HEK293T (cell line): ENCODE data around the gene LCNL1.
A peak's percentile ranks its signal among the peaks of the same experiment; 100 is the strongest.

Source experiments
- CTCF ChIA-PET: fragments of 350-600 bp; formaldehyde crosslinking; extraction: SDS; loops from one replicate; lab custom pipeline; 2021; ENCODE audit warnings: antibody characterized with exemption, inconsistent platforms; lab: Yijun Ruan, JAX
- POLR2A ChIA-PET: fragments of 350-600 bp; formaldehyde crosslinking; extraction: SDS; loops from one replicate; lab custom pipeline; 2020; ENCODE audit warnings: antibody characterized with exemption, inconsistent platforms; lab: Yijun Ruan, JAX
- DNase-seq: peaks from one replicate; pipeline ENCODE4 v3.0.0; 2012; ENCODE audit warnings: mixed read lengths; ENCODE audit errors: extremely low spot score
- ARNT ChIP-seq: fragments of 450-650 bp; IDR thresholded peaks from 2 replicates; pipeline ENCODE4 v1.6.1; 2017; ENCODE audit warnings: mild to moderate bottlenecking
- BHLHE40 ChIP-seq: fragments of 450-650 bp; IDR thresholded peaks from 2 replicates; pipeline ENCODE4 v1.6.1; 2016; ENCODE audit warnings: mild to moderate bottlenecking, moderate library complexity, borderline replicate concordance
- CTBP1 ChIP-seq: fragments of 450-650 bp; IDR thresholded peaks from 2 replicates; pipeline ENCODE4 v1.6.1; 2016; ENCODE audit warnings: borderline replicate concordance
- ELF4 ChIP-seq: fragments of 450-650 bp; IDR thresholded peaks from 2 replicates; pipeline ENCODE4 v1.6.1; 2017; ENCODE audit warnings: antibody characterized with exemption
- FOXA1 ChIP-seq: fragments of 450-650 bp; IDR thresholded peaks from 2 replicates; pipeline ENCODE4 v1.6.1; 2016; ENCODE audit warnings: mild to moderate bottlenecking
- FOXK2 ChIP-seq: fragments of 450-650 bp; IDR thresholded peaks from 2 replicates; pipeline ENCODE4 v1.6.1; 2016; ENCODE audit warnings: mild to moderate bottlenecking
- FOXM1 ChIP-seq: fragments of 450-650 bp; IDR thresholded peaks from 2 replicates; pipeline ENCODE4 v1.6.1; 2017; ENCODE audit warnings: mild to moderate bottlenecking, borderline replicate concordance
- HDGF ChIP-seq: fragments of 450-650 bp; IDR thresholded peaks from 2 replicates; pipeline ENCODE4 v1.6.1; 2017; ENCODE audit warnings: antibody characterized with exemption, borderline replicate concordance
- L3MBTL2 ChIP-seq: fragments of 450-650 bp; conservative IDR thresholded peaks from 2 replicates; pipeline ENCODE4 v1.6.1; 2016; ENCODE audit warnings: mild to moderate bottlenecking
- LEF1 ChIP-seq: fragments of 450-650 bp; IDR thresholded peaks from 2 replicates; pipeline ENCODE4 v1.6.1; 2017; ENCODE audit warnings: mild to moderate bottlenecking, borderline replicate concordance
- NFRKB ChIP-seq: fragments of 450-650 bp; IDR thresholded peaks from 2 replicates; pipeline ENCODE4 v1.6.1; 2016; ENCODE audit warnings: mild to moderate bottlenecking, moderate library complexity
- SP1 ChIP-seq: fragments of 450-650 bp; IDR thresholded peaks from 2 replicates; pipeline ENCODE4 v1.6.1; 2017
- SUZ12 ChIP-seq: fragments of 450-650 bp; IDR thresholded peaks from 2 replicates; pipeline ENCODE4 v1.6.1; 2016; ENCODE audit warnings: mild to moderate bottlenecking
- TARDBP ChIP-seq: fragments of 450-650 bp; IDR thresholded peaks from 2 replicates; pipeline ENCODE4 v1.6.1; 2016
- ZNF384 ChIP-seq: fragments of 450-650 bp; IDR thresholded peaks from 2 replicates; pipeline ENCODE4 v1.6.1; 2016
- TF ChIP-seq, protein P1 (sequence below): fragments of 450-650 bp; IDR thresholded peaks from 2 replicates; pipeline ENCODE4 v1.6.1; 2016

The LCNL1 gene

DNA sequence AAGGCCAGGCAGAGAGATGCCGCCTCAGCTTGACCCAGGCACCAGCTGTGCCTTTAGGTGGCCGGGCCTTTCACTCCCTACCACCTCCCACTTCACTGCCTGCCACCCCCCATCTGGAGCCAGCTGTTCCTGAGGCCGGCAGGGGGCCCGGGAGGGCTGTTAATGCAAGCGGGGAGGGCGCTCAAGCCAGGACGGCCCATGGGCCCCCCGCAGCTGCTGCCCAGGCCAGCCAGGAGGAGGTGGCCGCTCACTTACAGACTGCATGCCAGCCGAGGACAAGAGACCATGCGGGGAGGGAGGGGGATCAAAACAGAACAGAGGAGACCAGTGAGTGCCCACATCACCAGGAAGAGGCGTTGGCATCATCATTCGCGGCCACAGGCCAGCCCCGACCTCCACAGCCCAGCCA, 40.8 kb downstream of the LCNL1 start:
- POLR2A ChIA-PET, result interaction anchor here (1.4 kb wide), 1 partner anchor 73 kb away, joined by 3 read pairs; no protein-coding TSS in a partner anchor
- CTCF ChIA-PET, result interaction anchor here (1.9 kb wide), 1 partner anchor 76 kb away, joined by 5 read pairs; no protein-coding TSS in a partner anchor
- no peak for TF ChIP-seq TARDBP
- TF ChIP-seq ELF4, result no peak
- TF ChIP-seq, protein P1, sequence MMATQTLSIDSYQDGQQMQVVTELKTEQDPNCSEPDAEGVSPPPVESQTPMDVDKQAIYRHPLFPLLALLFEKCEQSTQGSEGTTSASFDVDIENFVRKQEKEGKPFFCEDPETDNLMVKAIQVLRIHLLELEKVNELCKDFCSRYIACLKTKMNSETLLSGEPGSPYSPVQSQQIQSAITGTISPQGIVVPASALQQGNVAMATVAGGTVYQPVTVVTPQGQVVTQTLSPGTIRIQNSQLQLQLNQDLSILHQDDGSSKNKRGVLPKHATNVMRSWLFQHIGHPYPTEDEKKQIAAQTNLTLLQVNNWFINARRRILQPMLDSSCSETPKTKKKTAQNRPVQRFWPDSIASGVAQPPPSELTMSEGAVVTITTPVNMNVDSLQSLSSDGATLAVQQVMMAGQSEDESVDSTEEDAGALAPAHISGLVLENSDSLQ, result no peak
- no peak for TF ChIP-seq ZNF384
- no peak for TF ChIP-seq CTBP1
- TF ChIP-seq FOXM1, result no peak
- no peak for TF ChIP-seq L3MBTL2
- TF ChIP-seq NFRKB, result no peak
- TF ChIP-seq SP1, result no peak
- DNase-seq, result no peak

DNA sequence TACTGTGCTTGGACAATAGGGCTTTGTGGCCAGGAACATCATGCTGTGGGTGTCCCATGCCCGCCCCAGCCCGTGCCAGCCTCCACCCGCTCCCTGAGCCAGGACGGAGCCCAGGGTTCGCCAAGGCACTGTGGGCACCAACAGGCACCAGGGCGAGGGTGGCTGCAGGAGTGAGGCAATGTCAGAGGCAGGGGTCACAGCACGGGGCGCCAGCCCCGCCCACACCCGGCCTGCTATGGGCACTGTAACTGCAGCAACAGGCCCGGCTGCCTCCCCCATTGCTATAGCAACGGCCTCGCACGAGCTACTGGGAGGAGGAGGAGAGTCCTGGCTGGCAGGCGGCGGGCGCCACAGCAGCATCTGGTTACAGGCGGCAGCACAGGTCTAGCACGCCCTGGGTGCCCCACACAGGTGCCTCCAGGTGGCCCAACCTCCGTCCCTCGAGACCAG, 42.7 kb downstream of the LCNL1 start:
- DNase-seq, result no peak
- TF ChIP-seq SP1, result no peak
- TF ChIP-seq CTBP1, result no peak
- no peak for TF ChIP-seq LEF1
- TF ChIP-seq FOXK2, result no peak
- ChIA-PET POLR2A (interaction anchor here (1.0 kb wide), 1 partner anchor 215 kb away, joined by 3 read pairs; no protein-coding TSS in a partner anchor), CTCF (no interaction called here)

DNA sequence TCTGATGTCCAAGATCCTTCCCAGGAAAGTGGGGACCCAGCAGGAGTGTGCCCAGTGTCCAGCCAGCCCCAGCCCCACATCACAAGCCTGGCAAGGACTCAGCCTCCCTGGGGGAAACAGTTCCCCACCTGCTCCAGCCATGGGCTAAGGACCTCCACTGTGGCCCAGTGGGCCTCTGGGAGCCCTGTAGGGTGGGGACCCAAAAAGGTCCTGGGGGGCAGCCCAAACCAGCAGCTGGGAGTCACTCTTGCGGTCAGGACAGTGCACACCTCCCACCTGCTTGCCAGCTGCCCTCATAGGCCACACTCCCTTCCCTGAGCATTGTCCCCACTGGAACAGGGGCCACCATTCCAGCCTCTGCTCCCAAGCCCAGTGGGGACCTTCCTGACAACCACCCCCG, 43.6 kb downstream of the LCNL1 start:
- ChIA-PET CTCF (no interaction called here), POLR2A (interaction anchor here (1.0 to 1.7 kb wide), 2 partner anchors 34 to 104 kb away, joined by 8 read pairs; partner anchors contain the start of gene PAXX)
- no peak for DNase-seq
- no peak for TF ChIP-seq TARDBP
- no peak for TF ChIP-seq FOXA1
- no peak for TF ChIP-seq FOXM1

DNA sequence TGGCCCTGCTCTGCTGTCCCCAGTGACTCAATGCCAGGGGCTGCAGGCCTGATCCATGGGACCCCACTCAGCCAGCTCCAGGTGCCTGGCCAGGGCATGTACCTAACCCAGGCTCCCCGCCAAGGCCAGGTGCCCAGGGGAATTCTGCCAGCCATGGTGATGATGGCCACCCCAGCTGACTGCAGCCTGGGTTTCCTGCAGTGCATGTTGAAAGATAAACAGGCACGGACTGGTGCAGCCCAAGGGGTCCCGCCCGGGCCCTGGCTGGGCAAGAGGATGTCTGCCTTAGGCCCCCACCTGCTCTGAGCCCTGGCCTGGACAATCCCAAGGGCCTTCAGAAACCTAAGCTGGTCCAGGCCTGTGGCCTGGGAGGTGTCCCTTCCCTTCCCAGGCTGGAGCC, 44.0 kb downstream of the LCNL1 start:
- POLR2A ChIA-PET, result interaction anchor here (1.0 to 1.7 kb wide), 3 partner anchors 34 to 103 kb away, joined by 4 to 8 read pairs (median 8); partner anchors contain the start of gene PAXX
- DNase-seq, result no peak
- CTCF ChIA-PET, result no interaction called here
- TF ChIP-seq NFRKB (no peak), TARDBP (no peak), SP1 (no peak), FOXM1 (no peak), HDGF (no peak), ARNT (no peak), SUZ12 (no peak), ELF4 (no peak)
- TF ChIP-seq, protein P1, result no peak

DNA sequence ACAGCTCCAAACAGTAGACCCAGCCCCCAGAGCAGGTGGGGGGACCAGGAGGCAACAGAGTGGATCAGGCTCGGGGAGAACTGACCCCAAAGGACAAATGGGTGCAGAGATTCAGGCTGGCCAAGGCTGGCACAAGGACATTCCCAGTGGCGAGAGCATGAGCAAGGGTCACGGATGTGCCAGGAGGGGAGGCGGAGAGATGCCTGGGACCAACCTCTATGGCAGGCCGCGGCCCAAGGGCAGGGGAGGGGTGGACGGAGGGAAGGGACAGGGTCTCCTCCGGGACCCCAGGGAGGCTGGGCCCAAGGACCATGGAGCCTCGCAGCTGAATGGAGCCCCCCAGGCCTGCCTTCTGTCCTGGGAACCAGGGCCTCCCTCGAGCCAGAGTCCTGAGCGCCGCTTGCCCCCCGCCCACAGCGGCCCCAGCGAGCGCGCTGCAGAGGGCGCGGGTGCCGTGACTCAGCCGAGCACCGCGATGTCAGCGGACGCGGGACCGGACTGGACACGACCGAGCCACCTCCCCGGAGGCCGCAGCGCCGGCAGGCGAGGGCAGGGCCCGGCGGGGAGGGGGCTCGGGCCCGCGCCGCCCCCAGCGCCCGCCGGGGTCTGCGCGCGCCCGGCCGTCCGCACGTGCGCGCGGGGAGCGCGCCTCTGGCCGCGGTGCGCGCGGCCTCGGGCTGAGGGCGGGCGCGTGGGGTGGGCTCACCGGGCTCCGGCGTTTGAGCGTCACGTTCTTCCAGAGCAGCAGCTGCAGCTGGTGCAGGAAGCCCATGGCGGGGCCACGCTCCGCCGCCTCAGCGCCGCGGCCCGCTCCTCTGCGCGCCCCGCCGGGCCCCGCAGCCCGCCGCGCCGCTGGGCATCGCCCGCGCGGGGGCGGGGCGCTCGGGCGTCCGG, 44.8 kb downstream of the LCNL1 start, which contains the start of gene ABCA2:
TSS of gene ABCA2 (minus strand) at position 869 of the 894 bp plus-strand sequence. CDS start at position 772, 97 bp downstream.
- ChIA-PET CTCF (interaction anchor here (1.7 to 2.7 kb wide), 5 partner anchors 35 to 186 kb away, joined by 4 to 23 read pairs (median 11); partner anchors contain the start of genes AJM1, PAXX and SAPCD2), POLR2A (interaction anchor here (1.1 to 1.7 kb wide), 3 partner anchors 35 to 237 kb away, joined by 3 to 8 read pairs (median 4); partner anchors contain the start of gene TMEM141)
- TF ChIP-seq FOXA1 (no peak), HDGF (no peak), NFRKB (no peak), ELF4 (no peak), FOXM1 (no peak), L3MBTL2 (no peak), BHLHE40 (no peak), ZNF384 (no peak), SP1 (no peak), ARNT (no peak), SUZ12 (no peak), FOXK2 (no peak)
- TF ChIP-seq, protein P1, result no peak
- peak; percentile 33 for DNase-seq

DNA sequence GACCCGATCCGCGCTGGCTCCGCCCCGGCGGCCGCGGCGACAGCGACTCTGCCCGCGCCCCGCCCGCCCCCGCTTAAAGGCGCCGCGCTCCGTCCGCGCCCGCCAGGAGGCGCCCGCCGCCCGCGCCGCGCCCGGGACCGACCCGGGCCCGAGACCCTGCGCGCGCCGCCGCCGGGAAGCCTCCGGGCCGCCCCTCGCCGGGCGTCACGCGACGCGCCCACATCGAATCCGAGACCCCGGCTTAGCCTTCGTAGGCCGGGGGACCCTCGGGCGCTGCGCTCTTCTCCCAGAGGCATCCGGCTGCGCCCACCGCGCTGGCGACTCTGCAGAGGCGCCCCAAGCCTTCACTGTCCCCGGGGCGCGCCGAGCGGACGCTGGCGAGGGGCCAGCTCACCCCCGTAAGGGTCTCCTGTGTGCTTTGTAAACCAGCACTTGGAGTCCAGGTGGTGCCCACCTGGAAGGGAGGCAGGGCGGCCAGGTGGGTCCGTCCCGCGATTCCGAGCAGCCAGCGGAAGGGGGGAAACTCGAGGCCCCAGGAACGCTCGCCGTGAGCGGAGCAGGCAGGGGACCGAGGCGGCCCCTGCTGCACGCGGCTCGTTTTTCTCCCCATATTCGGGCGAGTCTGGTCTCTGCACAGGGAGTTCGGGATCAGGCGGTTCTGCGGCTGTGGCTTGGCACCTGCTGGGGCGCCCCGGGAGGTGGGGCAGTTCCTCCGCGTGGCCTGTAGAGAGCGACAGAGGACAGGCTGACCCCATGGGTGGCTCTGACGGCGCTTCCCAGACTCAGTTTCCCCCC, 45.7 kb downstream of the LCNL1 start:
- TF ChIP-seq ARNT (no peak), LEF1 (no peak), SP1 (no peak), SUZ12 (no peak), HDGF (no peak), TARDBP (no peak), NFRKB (no peak), L3MBTL2 (no peak; the same call in 1 of the 2 replicates), BHLHE40 (no peak), CTBP1 (no peak), FOXK2 (no peak), FOXM1 (no peak), ZNF384 (no peak), ELF4 (no peak), FOXA1 (no peak)
- TF ChIP-seq, protein P1, result no peak
- DNase-seq, result peak; percentile 85
- CTCF ChIA-PET, result interaction anchor here (0.9 to 2.7 kb wide), 22 partner anchors 8 to 241 kb away, joined by 3 to 23 read pairs (median 5); partner anchors contain the start of genes AJM1, PAXX and SAPCD2
- POLR2A ChIA-PET, result interaction anchor here (1.1 to 1.4 kb wide), 2 partner anchors 101 to 238 kb away, joined by 3 to 5 read pairs; partner anchors contain the start of gene TMEM141
